Activated T-cell treated with anti-CD3 and anti-CD28 coated beads, Interleukin-2, amount 50 U/mL, for 4 hours (primary cell): ENCODE results near the gene MLYCD. TPM values are rescaled to one million over a fixed set of nuclear protein-coding genes. Genes with fewer than 3 reads are reported as not detected.
A peak's percentile ranks its signal among the peaks of the same experiment; 100 is the strongest.

Experiments
- ATAC-seq, 2 donors: fragments of 200-7000 bp; cut with Tn5 transposase; one replicate each; pipeline ENCODE4 v1.10.0; 2021
- DNase-seq: peaks from one replicate; pipeline ENCODE4 v3.0.0-alpha.2; 2020
- H3K27me3 Mint-ChIP-seq: one replicate; pipeline ENCODE4 v1.8.0; 2021; ENCODE audit warnings: low read depth, mixed read lengths
- H3K36me3 Mint-ChIP-seq: one replicate; pipeline ENCODE4 v1.8.0; 2022; ENCODE audit warnings: mixed read lengths; ENCODE audit not compliant: insufficient read depth
- H3K4me1 Mint-ChIP-seq: one replicate; pipeline ENCODE4 v1.8.0; 2021; ENCODE audit warnings: low read depth, mixed read lengths
- H3K4me3 Mint-ChIP-seq: one replicate; pipeline ENCODE4 v1.8.0; 2021; ENCODE audit warnings: mild to moderate bottlenecking, moderate library complexity, mixed read lengths
- H3K9me3 Mint-ChIP-seq: one replicate; pipeline ENCODE4 v1.8.0; 2021; ENCODE audit warnings: mixed read lengths
- total RNA-seq, 3 donors: library from RNA; stranded (reverse); gene quantifications; one replicate each; pipeline ENCODE4 v1.2.1, GENCODE V29; 2021

Gene MLYCD
- total RNA-seq, 3 donors from 2014 or later = 1.8 to 2.1 (median 1.9) TPM

- Mint-ChIP-seq H3K4me1 (peaks cover 2% of the 10 kb centered on the region), H3K9me3 (no peaks in the 10 kb centered on the region)
- DNase-seq = peak; percentile 57
Measured at GRCh38 chr16:83956336-83957289, 57.7 kb downstream of the MLYCD start.

GRCh38 chr16:83957296-83957855, 58.5 kb downstream of the MLYCD start:
- Mint-ChIP-seq H3K9me3 (no peaks in the 10 kb centered on the region), H3K4me3 (no peak overlapping the region), H3K27me3 (peaks cover 26% of the 10 kb centered on the region), H3K36me3 (no peaks in the 10 kb centered on the region), H3K4me1 (peaks cover 2% of the 10 kb centered on the region)
- ATAC-seq (no peak), DNase-seq (no peak)

More at GRCh38 chr16:83956336-83957289, 57.7 kb downstream of the MLYCD start:
- no peaks in the 10 kb centered on the region for H3K36me3 Mint-ChIP-seq
- peaks cover 29% of the 10 kb centered on the region for H3K27me3 Mint-ChIP-seq
- ATAC-seq = peak; percentile 49 to 61
- no peak overlapping the region for H3K4me3 Mint-ChIP-seq

- Mint-ChIP-seq H3K27me3 (peaks cover 23% of the 10 kb centered on the region), H3K9me3 (no peaks in the 10 kb centered on the region), H3K36me3 (no peaks in the 10 kb centered on the region), H3K4me3 (no peak overlapping the region), H3K4me1 (peaks cover 2% of the 10 kb centered on the region)
- DNase-seq = no peak
- no peak for ATAC-seq
Measured at GRCh38 chr16:83958137-83958845, 59.4 kb downstream of the MLYCD start.

GRCh38 chr16:83958846-83959565, 60.1 kb downstream of the MLYCD start:
- Mint-ChIP-seq H3K4me1 (peaks cover under 1% of the 10 kb centered on the region), H3K9me3 (no peaks in the 10 kb centered on the region), H3K4me3 (no peak overlapping the region), H3K27me3 (peaks cover 21% of the 10 kb centered on the region), H3K36me3 (no peaks in the 10 kb centered on the region)
- DNase-seq = no peak
- no peak for ATAC-seq

GRCh38 chr16:83959656-83960434, 60.9 kb downstream of the MLYCD start:
- no peaks in the 10 kb centered on the region for H3K9me3 Mint-ChIP-seq
- H3K36me3 Mint-ChIP-seq = no peaks in the 10 kb centered on the region
- H3K4me3 Mint-ChIP-seq = no peak overlapping the region
- ATAC-seq (no peak), DNase-seq (no peak)
- peaks cover 13% of the 10 kb centered on the region for H3K27me3 Mint-ChIP-seq
- no peaks in the 10 kb centered on the region for H3K4me1 Mint-ChIP-seq

GRCh38 chr16:83960521-83961249, 61.8 kb downstream of the MLYCD start:
- ATAC-seq (no peak), DNase-seq (no peak)
- H3K4me3 Mint-ChIP-seq = no peak overlapping the region
- peaks cover 6% of the 10 kb centered on the region for H3K27me3 Mint-ChIP-seq
- H3K9me3 Mint-ChIP-seq = no peaks in the 10 kb centered on the region
- no peaks in the 10 kb centered on the region for H3K36me3 Mint-ChIP-seq
- no peaks in the 10 kb centered on the region for H3K4me1 Mint-ChIP-seq

- Mint-ChIP-seq H3K9me3 (no peaks in the 10 kb centered on the region), H3K4me3 (no peak overlapping the region), H3K4me1 (no peaks in the 10 kb centered on the region), H3K27me3 (peaks cover 4% of the 10 kb centered on the region), H3K36me3 (no peaks in the 10 kb centered on the region)
- ATAC-seq (no peak), DNase-seq (no peak)
Measured at GRCh38 chr16:83961591-83961990, 62.7 kb downstream of the MLYCD start.

GRCh38 chr16:83963277-83964119, 64.6 kb downstream of the MLYCD start:
- H3K27me3 Mint-ChIP-seq = peaks cover 8% of the 10 kb centered on the region
- peaks cover 2% of the 10 kb centered on the region for H3K4me1 Mint-ChIP-seq
- DNase-seq (no peak), ATAC-seq (no peak)
- no peaks in the 10 kb centered on the region for H3K9me3 Mint-ChIP-seq
- H3K36me3 Mint-ChIP-seq = no peaks in the 10 kb centered on the region
- no peak overlapping the region for H3K4me3 Mint-ChIP-seq

GRCh38 chr16:83964684-83965443, 65.9 kb downstream of the MLYCD start:
- DNase-seq = no peak
- peaks cover 16% of the 10 kb centered on the region for H3K27me3 Mint-ChIP-seq
- no peaks in the 10 kb centered on the region for H3K36me3 Mint-ChIP-seq
- H3K4me3 Mint-ChIP-seq = no peak overlapping the region
- peaks cover 2% of the 10 kb centered on the region for H3K4me1 Mint-ChIP-seq
- ATAC-seq = no peak
- no peaks in the 10 kb centered on the region for H3K9me3 Mint-ChIP-seq

GRCh38 chr16:83965444-83966152, 66.7 kb downstream of the MLYCD start:
- H3K9me3 Mint-ChIP-seq = no peaks in the 10 kb centered on the region
- no peak for ATAC-seq
- H3K36me3 Mint-ChIP-seq = no peaks in the 10 kb centered on the region
- H3K27me3 Mint-ChIP-seq = peaks cover 23% of the 10 kb centered on the region
- DNase-seq = no peak
- H3K4me3 Mint-ChIP-seq = no peak overlapping the region
- peaks cover 2% of the 10 kb centered on the region for H3K4me1 Mint-ChIP-seq

- no peak for DNase-seq
- Mint-ChIP-seq H3K9me3 (no peaks in the 10 kb centered on the region), H3K4me3 (no peak overlapping the region), H3K4me1 (peaks cover 2% of the 10 kb centered on the region), H3K27me3 (peaks cover 24% of the 10 kb centered on the region), H3K36me3 (no peaks in the 10 kb centered on the region)
- ATAC-seq = no peak
Measured at GRCh38 chr16:83966153-83966696, 67.3 kb downstream of the MLYCD start.
